Keratinocyte (primary cell): ENCODE data around the gene PVR. TPM values are rescaled to one million over a fixed set of nuclear protein-coding genes. Genes with fewer than 3 reads are reported as not detected.

Source experiments
- DNase-seq: peaks from one replicate; pipeline ENCODE4 v3.0.0-alpha.2; 2011; ENCODE audit warnings: low read depth, missing footprints, low spot score
- FAIRE-seq: peaks from 2 replicates; lab custom pipeline; 2011; peaks lifted over from hg19 to GRCh38; lab: Jason Lieb, UNC
- H2AFZ ChIP-seq: 2 replicates; pipeline ENCODE4 v1.6.0; 2012; ENCODE audit warnings: low read length, control low read depth, inconsistent platforms; ENCODE audit not compliant: control insufficient read depth
- H3K27ac ChIP-seq: 2 replicates; pipeline ENCODE4 v1.5.1; 2011; ENCODE audit warnings: low read length; ENCODE audit not compliant: control insufficient read depth, insufficient read depth
- H3K27me3 ChIP-seq: 3 replicates; pipeline ENCODE4 v1.6.0; 2011; ENCODE audit warnings: low read length; ENCODE audit not compliant: control insufficient read depth, insufficient read depth; ENCODE audit errors: extremely low read depth
- H3K36me3 ChIP-seq, 2 experiments: 2 replicates in 1 of 2; 3 replicates in 1 of 2; pipeline ENCODE4 v1.5.1; 2011; ENCODE audit warnings: low read length in 2 of 2, mild to moderate bottlenecking in 1 of 2; ENCODE audit not compliant: control insufficient read depth in 2 of 2, insufficient read depth in 2 of 2; ENCODE audit errors: extremely low read depth in 1 of 2
- H3K4me1 ChIP-seq: 3 replicates; pipeline ENCODE4 v1.5.1; 2011; ENCODE audit warnings: low read length; ENCODE audit not compliant: control insufficient read depth, insufficient read depth; ENCODE audit errors: extremely low read depth
- H3K4me2 ChIP-seq: 3 replicates; pipeline ENCODE4 v1.6.0; 2011; ENCODE audit warnings: low read depth, low read length; ENCODE audit not compliant: control insufficient read depth, insufficient read depth; ENCODE audit errors: extremely low read depth
- H3K4me3 ChIP-seq, 3 experiments: fragments of 200-600 bp in 1 of 3; sonication (generic) in 1 of 3; 2 replicates in 2 of 3; 3 replicates in 1 of 3; pipeline ENCODE4 v1.5.1; 2011 to 2016; ENCODE audit warnings: low read length in 3 of 3, mild to moderate bottlenecking in 3 of 3, control low read depth in 2 of 3, inconsistent platforms in 1 of 3, low read depth in 1 of 3, mixed read lengths in 1 of 3, mixed run types in 1 of 3, moderate library complexity in 1 of 3; ENCODE audit not compliant: control insufficient read depth in 2 of 3, insufficient read depth in 2 of 3; ENCODE audit errors: extremely low read depth in 1 of 3
- H3K79me2 ChIP-seq: 2 replicates; pipeline ENCODE4 v1.6.0; 2012; ENCODE audit warnings: low read length; ENCODE audit not compliant: control insufficient read depth, insufficient read depth
- H3K9ac ChIP-seq: 3 replicates; pipeline ENCODE4 v1.6.0; 2011; ENCODE audit warnings: low read length; ENCODE audit not compliant: control insufficient read depth, insufficient read depth; ENCODE audit errors: extremely low read depth
- H3K9me1 ChIP-seq: 3 replicates; pipeline ENCODE4 v1.6.0; 2011; ENCODE audit warnings: low read length; ENCODE audit not compliant: control insufficient read depth, insufficient read depth; ENCODE audit errors: extremely low read depth
- H3K9me3 ChIP-seq: 2 replicates; pipeline ENCODE4 v1.5.1; 2012; ENCODE audit warnings: low read depth, low read length; ENCODE audit not compliant: control insufficient read depth
- H4K20me1 ChIP-seq: 3 replicates; pipeline ENCODE4 v1.6.0; 2011; ENCODE audit warnings: low read length; ENCODE audit not compliant: control insufficient read depth, insufficient read depth; ENCODE audit errors: extremely low read depth
- EZH2 ChIP-seq: IDR thresholded peaks from one replicate; pipeline ENCODE4 v1.6.1; 2012; ENCODE audit warnings: inconsistent platforms, mild to moderate bottlenecking, low read length, moderate library complexity
- dilution Hi-C: fragments of 300-500 bp; cut with MboI; formaldehyde crosslinking; loops from one replicate; pipeline ENCODE4 v1.7.0; 2020; ENCODE audit warnings: low sequenced_read_pairs; ENCODE audit not compliant: extremely low pct_ligation_motif_present
- polyA plus RNA-seq, 5 experiments: library from polyadenylated mRNA; depleted of rRNA in 3 of 5; stranded (reverse) in 3 of 5; stranded (forward) in 1 of 5; unstranded in 1 of 5; fragments of >200 nt; gene quantifications; 1 replicate in 1 of 5; 2 replicates in 3 of 5; 3 replicates in 1 of 5; pipeline versions ENCODE4 v1.2.1 to v1.2.3, GENCODE V29; 2011 to 2012; ENCODE audit warnings: missing spikeins in 2 of 5, low read depth in 1 of 5, low replicate concordance in 1 of 5
- TF ChIP-seq, protein P1 (sequence below), 3 experiments: IDR thresholded peaks in 1 of 3; conservative IDR thresholded peaks in 1 of 3; optimal IDR thresholded peaks in 1 of 3; 2 replicates in 2 of 3; 3 replicates in 1 of 3; pipeline versions ENCODE3 to v1.5.1; 2011; ENCODE audit warnings: low read length in 3 of 3, mild to moderate bottlenecking in 3 of 3, moderate library complexity in 2 of 3, control low read depth in 1 of 3, inconsistent platforms in 1 of 3; ENCODE audit not compliant: insufficient read depth in 2 of 3; ENCODE audit errors: extremely low read depth in 1 of 3

PVR gene
- polyA plus RNA-seq, 1 donor (not counting 4 experiments of a cell fraction or from before 2014, with no cell fraction given): 48.1 TPM

DNA sequence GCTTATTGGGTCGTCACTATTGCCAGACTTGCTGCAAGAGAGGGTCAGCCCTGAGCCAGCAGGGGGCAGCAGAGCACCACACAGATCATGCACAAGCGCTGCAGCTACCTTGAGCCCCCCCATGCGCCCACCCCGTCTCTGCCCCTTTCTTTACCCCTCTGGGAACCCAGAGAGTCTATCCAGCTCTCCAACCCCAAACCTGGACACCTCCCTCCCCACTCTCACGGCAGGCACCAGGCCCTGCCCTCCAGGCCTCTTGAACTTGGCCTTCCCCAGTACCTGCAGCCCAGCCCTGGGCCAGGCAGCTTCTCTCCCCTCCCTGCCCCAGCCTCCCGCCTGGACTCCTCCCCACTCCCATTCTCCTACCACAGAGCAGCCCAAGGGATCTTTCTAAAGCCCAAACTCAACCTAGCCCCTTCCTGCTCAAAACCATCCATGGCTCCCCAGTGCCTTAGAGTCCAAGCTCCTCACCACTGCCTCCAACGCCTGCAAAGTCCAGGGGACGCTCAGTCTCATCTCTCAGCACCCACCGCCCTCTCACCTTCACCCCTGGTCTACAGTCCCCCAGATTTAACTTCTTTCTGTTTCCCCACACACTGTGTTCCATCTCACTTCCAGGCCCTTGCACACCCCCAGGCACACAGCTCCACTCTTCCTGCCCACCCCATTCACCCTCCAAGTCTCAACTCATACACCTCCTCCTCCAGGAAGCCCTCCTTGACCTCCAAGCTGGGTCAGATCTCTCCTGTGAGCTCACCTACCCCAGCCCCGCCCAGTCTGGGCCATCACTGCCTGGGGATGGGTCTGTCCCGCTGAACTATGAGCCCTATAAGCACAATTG, 45.8 kb downstream of the PVR start:
- TF ChIP-seq, protein P1, sequence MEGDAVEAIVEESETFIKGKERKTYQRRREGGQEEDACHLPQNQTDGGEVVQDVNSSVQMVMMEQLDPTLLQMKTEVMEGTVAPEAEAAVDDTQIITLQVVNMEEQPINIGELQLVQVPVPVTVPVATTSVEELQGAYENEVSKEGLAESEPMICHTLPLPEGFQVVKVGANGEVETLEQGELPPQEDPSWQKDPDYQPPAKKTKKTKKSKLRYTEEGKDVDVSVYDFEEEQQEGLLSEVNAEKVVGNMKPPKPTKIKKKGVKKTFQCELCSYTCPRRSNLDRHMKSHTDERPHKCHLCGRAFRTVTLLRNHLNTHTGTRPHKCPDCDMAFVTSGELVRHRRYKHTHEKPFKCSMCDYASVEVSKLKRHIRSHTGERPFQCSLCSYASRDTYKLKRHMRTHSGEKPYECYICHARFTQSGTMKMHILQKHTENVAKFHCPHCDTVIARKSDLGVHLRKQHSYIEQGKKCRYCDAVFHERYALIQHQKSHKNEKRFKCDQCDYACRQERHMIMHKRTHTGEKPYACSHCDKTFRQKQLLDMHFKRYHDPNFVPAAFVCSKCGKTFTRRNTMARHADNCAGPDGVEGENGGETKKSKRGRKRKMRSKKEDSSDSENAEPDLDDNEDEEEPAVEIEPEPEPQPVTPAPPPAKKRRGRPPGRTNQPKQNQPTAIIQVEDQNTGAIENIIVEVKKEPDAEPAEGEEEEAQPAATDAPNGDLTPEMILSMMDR (optimal IDR thresholded peaks at IDR 0.05 in 1 of 3, IDR thresholded peaks at IDR 0.05 in 1 of 3, conservative IDR thresholded peaks at IDR 0.05 in 1 of 3; ENCODE audit: extremely low read depth in 1 of 3, insufficient read depth in 2 of 3, low read length in 3 of 3): peak; percentile 85 to 96 (median 94)
- TF ChIP-seq EZH2: no peak
- FAIRE-seq (no peak), DNase-seq (no peak)
- H3K4me2 ChIP-seq: peak overlapping the region; percentile 3
- H3K9me1 ChIP-seq: no peaks in the 10 kb centered on the region
- H3K4me1 ChIP-seq: peaks cover 20% of the 10 kb centered on the region
- H3K27ac ChIP-seq: no peak overlapping the region
- H3K4me3 ChIP-seq: no peak overlapping the region
- H3K79me2 ChIP-seq: no peaks in the 10 kb centered on the region
- H2AFZ ChIP-seq: no peak overlapping the region
- H4K20me1 ChIP-seq: no peaks in the 10 kb centered on the region
- H3K36me3 ChIP-seq: no peaks in the 10 kb centered on the region
- dilution Hi-C loops: no loop called here
- no peaks in the 10 kb centered on the region for H3K27me3 ChIP-seq
- no peaks in the 10 kb centered on the region for H3K9me3 ChIP-seq
- H3K9ac ChIP-seq: no peak overlapping the region

DNA sequence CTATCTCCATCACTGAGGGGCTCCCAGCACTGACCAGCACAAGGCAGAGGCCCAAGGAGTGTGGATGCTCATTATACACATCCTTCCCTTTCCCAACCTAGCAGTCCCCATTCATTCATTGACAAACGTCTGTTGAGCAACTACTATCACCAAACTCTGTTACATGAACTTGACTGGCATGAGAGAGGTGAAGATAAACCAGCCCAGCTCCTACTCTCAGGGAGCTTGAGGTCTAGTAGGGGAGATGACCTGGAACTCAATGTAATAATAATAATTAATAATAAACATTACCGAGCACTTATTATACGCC, 46.4 kb downstream of the PVR start:
- DNase-seq: no peak
- H3K9me3 ChIP-seq: no peaks in the 10 kb centered on the region
- no peak overlapping the region for H3K4me3 ChIP-seq
- no peak overlapping the region for H3K4me2 ChIP-seq
- H3K36me3 ChIP-seq: no peaks in the 10 kb centered on the region
- H3K9me1 ChIP-seq: no peaks in the 10 kb centered on the region
- no peak overlapping the region for H3K9ac ChIP-seq
- H3K4me1 ChIP-seq: peaks cover 22% of the 10 kb centered on the region
- H2AFZ ChIP-seq: no peak overlapping the region
- no peak overlapping the region for H3K27ac ChIP-seq
- H3K79me2 ChIP-seq: no peaks in the 10 kb centered on the region
- TF ChIP-seq, protein P1 (optimal IDR thresholded peaks at IDR 0.05 in 1 of 3, IDR thresholded peaks at IDR 0.05 in 1 of 3, conservative IDR thresholded peaks at IDR 0.05 in 1 of 3; ENCODE audit: extremely low read depth in 1 of 3, insufficient read depth in 2 of 3, low read length in 3 of 3): no peak
- TF ChIP-seq EZH2: no peak
- FAIRE-seq: no peak
- no peaks in the 10 kb centered on the region for H4K20me1 ChIP-seq
- no peaks in the 10 kb centered on the region for H3K27me3 ChIP-seq
- dilution Hi-C loops: no loop called here
